Breast epithelium (tissue), 3 donors: ENCODE measurements around the gene NDUFB11. TPM values are rescaled to one million over a fixed set of nuclear protein-coding genes. Genes with fewer than 3 reads are reported as not detected.

Source experiments
- total RNA-seq, 3 donors: library from RNA; depleted of rRNA; stranded (reverse); fragments of >200 nt; gene quantifications; one replicate each; pipeline ENCODE4 v1.1.0, GENCODE V29; 2016

NDUFB11 gene
- total RNA-seq, 3 donors from 2014 or later, result 49.3 to 61.0 (median 54.4) TPM

Other genes starting within 250 kb of the NDUFB11 start
- gene JADE3, start 232.3 kb downstream of the NDUFB11 start, total RNA-seq, result 10 to 100 TPM in 2 of 3 donors, 1 to 10 TPM in 1; 7.5 to 20.8 (median 12.8) TPM
- 1 to 10 TPM; 2.6 to 4.3 (median 3.8) TPM for gene RGN, start 66.3 kb downstream of the NDUFB11 start, total RNA-seq
- 10 to 100 TPM; 28.2 to 33.1 (median 31.0) TPM for gene RBM10, start 519 bp upstream of the NDUFB11 start, total RNA-seq
- 100 to 1,000 TPM; 109 to 149 (median 141) TPM for gene UBA1, start 49.1 kb upstream of the NDUFB11 start, total RNA-seq
- 10 to 100 TPM; 65.9 to 80.2 (median 73.1) TPM for gene CDK16, start 74.0 kb upstream of the NDUFB11 start, total RNA-seq
- gene USP11, start 88.3 kb upstream of the NDUFB11 start, total RNA-seq, result 10 to 100 TPM; 21.3 to 42.0 (median 29.4) TPM
- under 1 TPM in 2 of 3 donors, not detected in 1; 0.29 to 0.33 TPM for gene ZNF157, start 225.9 kb upstream of the NDUFB11 start, total RNA-seq